ENCODE results near the gene DPH2.

- TF ChIP-seq POLR2A (IDR thresholded peaks at IDR 0.05) (no peak), CTCF (IDR thresholded peaks at IDR 0.05) (no peak)
Observed at GRCh38 chr1:44002606-44003157, 32.9 kb downstream of the DPH2 start.
